ENCODE measurements around the gene CD33. TPM values are rescaled to one million over a fixed set of nuclear protein-coding genes. Genes with fewer than 3 reads are reported as not detected.
A peak's percentile ranks its signal among the peaks of the same experiment; 100 is the strongest.

The CD33 gene
- total and polyA plus RNA-seq, 9 of the 15 experiments (the other 6 are each of a cell fraction or from before 2014, with no cell fraction given), result 36.1 to 88.6 (median 49.6) TPM

GRCh38 chr19:51187395-51188226 is 37.3 kb upstream of the CD33 start:
- intact Hi-C loops (cut with micrococcal nuclease) (no loop called here), in situ Hi-C loops (cut with MboI) (no loop called here)
- POLR2A ChIA-PET, result no interaction called here
- Histone ChIP-seq H3K79me2 (ENCODE audit: control insufficient read depth, insufficient read depth, low read length) (no peaks in the 10 kb centered on the region), H3K4me3 (no peak overlapping the region), H3K36me3 (ENCODE audit: control insufficient read depth, insufficient read depth, low read length) (no peaks in the 10 kb centered on the region), H3K9ac (ENCODE audit: insufficient read depth in 1 of 2, low read depth in 2 of 2, low read length in 2 of 2) (no peak overlapping the region), H3K27ac (ENCODE audit: extremely low read depth, low read depth, low read length) (no peak overlapping the region), H3K27me3 (ENCODE audit: control insufficient read depth in 2 of 2, insufficient read depth in 2 of 2, low read length in 2 of 2) (peaks cover 12 to 63% of the 10 kb centered on the region in 2 experiments; a peak in 4 of 5 replicates), H3K9me1 (ENCODE audit: control insufficient read depth, insufficient read depth, low read length) (no peaks in the 10 kb centered on the region), H3K4me2 (ENCODE audit: insufficient read depth, low read length) (no peak overlapping the region; the same call in 1 of the 2 replicates), H3K9me3 (replicated peaks; ENCODE audit: control insufficient read depth, insufficient read depth, low read depth, low read length) (no peaks in the 10 kb centered on the region), H4K20me1 (replicated peaks; ENCODE audit: control insufficient read depth, insufficient read depth, low read length) (no peaks in the 10 kb centered on the region), H2AFZ (ENCODE audit: low read depth, low read length) (no peak overlapping the region), H3K4me1 (replicated peaks in 1 of 2; ENCODE audit: control insufficient read depth in 2 of 2, insufficient read depth in 2 of 2, low read length in 2 of 2) (peaks cover 0 to 2% of the 10 kb centered on the region in 2 experiments; a peak in 1 of 5 replicates)
- ATAC-seq (no peak), FAIRE-seq (peak; percentile 56), DNase-seq (ENCODE audit: extremely low read depth in 1 of 4, low spot score in 3 of 4) (peak; percentile 36 to 58 (median 46))
- BruUV-seq (replicated peaks), result no TSS peak
- WGBS (ENCODE audit: insufficient coverage, low coverage, missing lambda C conversion rate), result 13% methylated on average over 10 of the region's 11 CpGs
- CTCF ChIA-PET (ENCODE audit: low intra/inter-chr PET ratio), result no interaction called here
- no peak for TF ChIP-seq E2F3 (CRISPR knock-in tag; IDR thresholded peaks at IDR 0.05)
- peak; percentile 39 to 51; a peak in 1 of 4 replicates for TF ChIP-seq TRIM24 (IDR thresholded peaks at IDR 0.05)
- no peak for TF ChIP-seq ZSCAN29 (IDR thresholded peaks at IDR 0.05)
- no peak for TF ChIP-seq BACH1 (tag; IDR thresholded peaks at IDR 0.05)
- TF ChIP-seq ZNF699 (CRISPR knock-in tag; IDR thresholded peaks at IDR 0.05; ENCODE audit: insufficient replicate concordance), result no peak
- peak; percentile 68 for TF ChIP-seq GATA2 (CRISPR knock-in tag; IDR thresholded peaks at IDR 0.05)
- no peak for TF ChIP-seq EWSR1 (IDR thresholded peaks at IDR 0.05; ENCODE audit: borderline replicate concordance, low read depth, partially characterized antibody)
- TF ChIP-seq HSF4 (CRISPR knock-in tag; IDR thresholded peaks at IDR 0.05; ENCODE audit: borderline replicate concordance), result no peak
- no peak for TF ChIP-seq MAX (CRISPR knock-in tag; IDR thresholded peaks at IDR 0.05)
- TF ChIP-seq PHB2 (IDR thresholded peaks at IDR 0.05; ENCODE audit: low read depth), result no peak
- no peak for TF ChIP-seq FOXP1 (CRISPR knock-in tag; IDR thresholded peaks at IDR 0.05)
- TF ChIP-seq MECOM (CRISPR knock-in tag; IDR thresholded peaks at IDR 0.05), result 0 out of 2 replicates have a peak, but pooled peaks have one; percentile 25
- TF ChIP-seq HNRNPLL (IDR thresholded peaks at IDR 0.05; ENCODE audit: low read depth, low read length, poor library complexity, severe bottlenecking), result peak; percentile 15
- TF ChIP-seq ZHX1 (conservative IDR thresholded peaks at IDR 0.05; ENCODE audit: low read length), result no peak
- peak; percentile 41; the same call in 1 of the 2 replicates for TF ChIP-seq TFAP4 (CRISPR knock-in tag; IDR thresholded peaks at IDR 0.05; ENCODE audit: borderline replicate concordance)
- no peak for TF ChIP-seq NKRF (IDR thresholded peaks at IDR 0.05; ENCODE audit: borderline replicate concordance)
